Adipocyte (in vitro differentiated cells): ENCODE measurements around the gene GYPB.
"Not testable (repeated sequence)": the region's sequence is repeated elsewhere in the genome, so short reads cannot be mapped to it uniquely, and the experiment has no call there.

ENCODE experiments used
- DNase-seq: peaks from one replicate; pipeline ENCODE4 v3.0.0-alpha.2; 2015; ENCODE audit warnings: low read depth
- H3K27me3 ChIP-seq: replicated peaks from 2 replicates; pipeline ENCODE4 v1.7.0; 2013; ENCODE audit warnings: mild to moderate bottlenecking, low read length, moderate library complexity; ENCODE audit not compliant: control insufficient read depth, insufficient read depth
- H3K36me3 ChIP-seq: 2 replicates; pipeline ENCODE4 v1.7.0; 2013; ENCODE audit warnings: low read length, mild to moderate bottlenecking, moderate library complexity; ENCODE audit not compliant: control insufficient read depth, insufficient read depth, severe bottlenecking
- H3K4me1 ChIP-seq: 2 replicates; pipeline ENCODE4 v1.7.0; 2013; ENCODE audit warnings: mild to moderate bottlenecking, low read length, moderate library complexity; ENCODE audit not compliant: control insufficient read depth, insufficient read depth
- H3K4me3 ChIP-seq: 2 replicates; pipeline ENCODE4 v1.7.0; 2013; ENCODE audit warnings: mild to moderate bottlenecking, low read length, moderate library complexity
- H3K9ac ChIP-seq: 2 replicates; pipeline ENCODE4 v1.7.0; 2013; ENCODE audit warnings: mild to moderate bottlenecking, low read length, moderate library complexity
- H3K9me3 ChIP-seq: 2 replicates; pipeline ENCODE4 v1.7.0; 2013; ENCODE audit warnings: mild to moderate bottlenecking, low read length, moderate library complexity; ENCODE audit not compliant: control insufficient read depth

Gene GYPB

GRCh38 chr4:144019277-144019676 lies at the start of gene GYPB:
GYPB (minus strand) TSS chr4:144019380; CDS start chr4:144019287, 93 bp downstream.
- not testable (repeated sequence) for H3K9me3 ChIP-seq, DNase-seq, H3K4me3 ChIP-seq, H3K36me3 ChIP-seq, H3K27me3 ChIP-seq, H3K9ac ChIP-seq, H3K4me1 ChIP-seq

- DNase-seq, H3K36me3 ChIP-seq, H3K4me3 ChIP-seq, H3K4me1 ChIP-seq, H3K9me3 ChIP-seq, H3K9ac ChIP-seq, H3K27me3 ChIP-seq: not testable (repeated sequence)
These were observed 42.4 kb upstream of the GYPB start for GRCh38 chr4:144061556-144061955.

GRCh38 chr4:144060234-144060859 lies 41.2 kb upstream of the GYPB start:
- not testable (repeated sequence) for H3K4me3 ChIP-seq, H3K9ac ChIP-seq, H3K36me3 ChIP-seq, H3K4me1 ChIP-seq, H3K9me3 ChIP-seq, H3K27me3 ChIP-seq, DNase-seq

- Histone ChIP-seq H3K4me1 (peaks cover 17% of the 10 kb centered on the region), H3K9me3 (no peaks in the 10 kb centered on the region), H3K9ac (no peak overlapping the region), H3K4me3 (no peak overlapping the region), H3K27me3 (no peaks in the 10 kb centered on the region), H3K36me3 (no peaks in the 10 kb centered on the region)
- no peak for DNase-seq
These were observed 37.6 kb upstream of the GYPB start for GRCh38 chr4:144056800-144057199.

DNA sequence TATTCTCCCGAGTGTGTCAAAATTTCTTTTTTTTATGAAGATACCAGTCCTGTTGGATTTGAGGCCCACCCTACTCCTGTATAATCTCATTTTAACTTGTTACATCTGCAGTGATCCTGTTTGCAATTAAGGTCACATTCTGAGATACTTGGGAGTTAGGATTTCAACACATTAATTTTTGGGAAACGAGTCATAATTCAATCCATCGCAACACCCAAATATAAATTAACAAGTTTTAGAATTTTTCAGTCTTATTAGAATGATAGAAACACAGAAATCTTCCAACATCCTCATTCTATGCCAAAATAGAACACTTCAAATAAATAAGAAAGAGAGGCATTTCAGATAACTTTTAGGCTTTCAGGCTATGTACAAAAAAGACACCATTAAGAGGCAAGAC lies 36.2 kb upstream of the GYPB start:
- not testable (repeated sequence) for H3K36me3 ChIP-seq, H3K4me3 ChIP-seq, H3K9me3 ChIP-seq, H3K9ac ChIP-seq, H3K27me3 ChIP-seq
- DNase-seq, result peak; percentile 9
- peaks cover 17% of the 10 kb centered on the region for H3K4me1 ChIP-seq

- not testable (repeated sequence) for H3K4me3 ChIP-seq, H3K9me3 ChIP-seq, DNase-seq, H3K36me3 ChIP-seq, H3K9ac ChIP-seq, H3K27me3 ChIP-seq
- H3K4me1 ChIP-seq, result peaks cover 11% of the 10 kb centered on the region
These were observed 32.3 kb upstream of the GYPB start for GRCh38 chr4:144051494-144051893.

GRCh38 chr4:144050631-144051030 lies 31.5 kb upstream of the GYPB start:
- H3K9ac ChIP-seq, H3K27me3 ChIP-seq, H3K4me3 ChIP-seq, H3K36me3 ChIP-seq, DNase-seq, H3K9me3 ChIP-seq: not testable (repeated sequence)
- peaks cover 13% of the 10 kb centered on the region for H3K4me1 ChIP-seq

DNA sequence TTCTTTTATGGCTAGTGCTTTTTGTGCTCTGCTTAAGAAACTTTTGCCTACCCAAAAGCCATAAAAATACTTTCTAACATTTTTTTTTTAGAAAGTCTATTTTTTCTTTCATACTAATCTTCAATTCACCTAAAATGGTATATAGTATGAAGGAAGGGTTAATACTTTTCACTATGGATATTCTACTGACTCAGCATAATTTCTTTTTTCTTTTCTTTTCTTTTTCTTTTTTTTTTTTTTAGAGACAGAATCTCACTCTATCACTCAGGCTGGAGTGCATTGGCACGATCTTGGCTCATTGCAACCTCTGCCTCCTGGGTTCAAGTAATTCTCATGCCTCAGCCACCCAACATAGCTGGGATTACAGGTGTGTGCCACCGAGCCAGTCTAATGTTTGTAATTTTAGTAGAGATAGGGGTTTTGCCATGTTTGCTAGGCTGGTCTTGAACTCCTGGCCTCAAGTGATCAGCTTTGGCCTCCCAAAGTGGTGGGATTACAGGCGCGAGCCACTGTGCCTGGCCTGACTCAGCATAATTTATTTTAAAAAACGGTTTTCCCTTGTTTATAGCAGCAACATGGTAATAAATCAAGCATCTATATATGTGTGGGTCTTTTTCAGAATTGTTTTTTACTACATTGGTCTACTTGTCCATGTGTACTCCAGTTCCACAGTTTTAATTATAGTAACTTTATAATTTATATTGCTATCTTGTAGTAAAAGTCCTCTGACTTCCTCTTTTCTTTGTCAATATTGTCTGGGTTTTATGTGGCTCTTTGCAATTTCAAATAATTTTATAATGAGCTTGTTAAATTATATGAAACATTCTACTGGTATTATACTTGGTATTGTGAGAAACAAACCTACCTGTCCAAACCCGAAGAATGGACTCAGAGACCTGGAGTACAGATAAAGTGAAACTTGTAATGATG lies 30.6 kb upstream of the GYPB start:
- H3K4me1 ChIP-seq, DNase-seq, H3K4me3 ChIP-seq, H3K27me3 ChIP-seq, H3K9me3 ChIP-seq, H3K9ac ChIP-seq, H3K36me3 ChIP-seq: not testable (repeated sequence)

GRCh38 chr4:144044936-144045335 lies 25.8 kb upstream of the GYPB start:
- H3K9me3 ChIP-seq, H3K27me3 ChIP-seq, H3K4me1 ChIP-seq, H3K36me3 ChIP-seq, H3K4me3 ChIP-seq: not testable (repeated sequence)
- peak overlapping the region; percentile 39 for H3K9ac ChIP-seq
- DNase-seq, result peak; percentile 52

- not testable (repeated sequence) for H3K36me3 ChIP-seq, H3K9me3 ChIP-seq, H3K4me3 ChIP-seq, H3K4me1 ChIP-seq, H3K9ac ChIP-seq, DNase-seq, H3K27me3 ChIP-seq
These were observed 13.4 kb upstream of the GYPB start for GRCh38 chr4:144032580-144032979.

GRCh38 chr4:144031875-144032274 lies 12.7 kb upstream of the GYPB start:
- not testable (repeated sequence) for DNase-seq, H3K36me3 ChIP-seq, H3K27me3 ChIP-seq, H3K4me3 ChIP-seq, H3K4me1 ChIP-seq, H3K9ac ChIP-seq, H3K9me3 ChIP-seq
